Femur (tissue), 1 donor: ENCODE results near the gene NPIPB2.
"Not testable (repeated sequence)": the region's sequence is repeated elsewhere in the genome, so short reads cannot be mapped to it uniquely, and the experiment has no call there.

ENCODE experiments used
- DNase-seq: peaks from one replicate; pipeline ENCODE4 v3.0.0-alpha.2; 2017

NPIPB2 gene

GRCh38 chr16:11957591-11958395 lies 15.9 kb upstream of the NPIPB2 start:
- no peak for DNase-seq

GRCh38 chr16:11956558-11956957 lies 14.7 kb upstream of the NPIPB2 start:
- DNase-seq = no peak

GRCh38 chr16:11955713-11956123 lies 13.9 kb upstream of the NPIPB2 start:
- DNase-seq = no peak

GRCh38 chr16:11953576-11953975 lies 11.7 kb upstream of the NPIPB2 start:
- DNase-seq = not testable (repeated sequence)

- no peak for DNase-seq
Observed at GRCh38 chr16:11950388-11950787, 8.5 kb upstream of the NPIPB2 start.

- DNase-seq = no peak
Observed at GRCh38 chr16:11949527-11949926, 7.7 kb upstream of the NPIPB2 start.

GRCh38 chr16:11948819-11949218 lies 7.0 kb upstream of the NPIPB2 start:
- no peak for DNase-seq

GRCh38 chr16:11946433-11946832 lies 4.6 kb upstream of the NPIPB2 start:
- DNase-seq = no peak

GRCh38 chr16:11927350-11927749 lies 14.5 kb downstream of the NPIPB2 start:
- DNase-seq = not testable (repeated sequence)

- DNase-seq = not testable (repeated sequence)
Observed at GRCh38 chr16:11924046-11924445, 17.8 kb downstream of the NPIPB2 start.

GRCh38 chr16:11916524-11917285 lies 25.1 kb downstream of the NPIPB2 start:
- DNase-seq = no peak

- peak; percentile 99 for DNase-seq
Observed at GRCh38 chr16:11915644-11916523, 26.0 kb downstream of the NPIPB2 start, which contains the start of gene GSPT1. GSPT1 (minus strand) TSS chr16:11915956; CDS start chr16:11915720, 236 bp downstream.

- DNase-seq = peak; percentile 47
Observed at GRCh38 chr16:11915114-11915643, 26.7 kb downstream of the NPIPB2 start.

GRCh38 chr16:11914210-11915113 lies 27.4 kb downstream of the NPIPB2 start:
- DNase-seq = peak; percentile 48

GRCh38 chr16:11913425-11914079 lies 28.3 kb downstream of the NPIPB2 start:
- DNase-seq = no peak

GRCh38 chr16:11909653-11910545 lies 31.9 kb downstream of the NPIPB2 start:
- DNase-seq = no peak

- no peak for DNase-seq
Observed at GRCh38 chr16:11907160-11907970, 34.5 kb downstream of the NPIPB2 start.

GRCh38 chr16:11903906-11904305 lies 37.9 kb downstream of the NPIPB2 start:
- no peak for DNase-seq

- no peak for DNase-seq
Observed at GRCh38 chr16:11901091-11901490, 40.8 kb downstream of the NPIPB2 start.
